GM18951 (cell line): ENCODE measurements around the gene PAQR5.
"Not testable (repeated sequence)": the region's sequence is repeated elsewhere in the genome, so short reads cannot be mapped to it uniquely, and the experiment has no call there.

ENCODE experiments used
- POLR2A ChIP-seq: IDR thresholded peaks from 4 replicates; pipeline ENCODE4 v1.6.1; 2011; ENCODE audit warnings: mild to moderate bottlenecking; ENCODE audit not compliant: insufficient read length, insufficient read depth; ENCODE audit errors: extremely low read depth
- in situ Hi-C: fragments of 300-500 bp; cut with MboI; formaldehyde crosslinking; loops from one replicate; pipeline ENCODE4 v1.12.0; 2022; ENCODE audit warnings: low sequenced_read_pairs, mixed read lengths, inconsistent platforms; ENCODE audit not compliant: unreplicated experiment

PAQR5 gene

GRCh38 chr15:69299943-69300588 lies 1.4 kb downstream of the PAQR5 start:
- in situ Hi-C loops: no loop called here
- no peak for TF ChIP-seq POLR2A

DNA sequence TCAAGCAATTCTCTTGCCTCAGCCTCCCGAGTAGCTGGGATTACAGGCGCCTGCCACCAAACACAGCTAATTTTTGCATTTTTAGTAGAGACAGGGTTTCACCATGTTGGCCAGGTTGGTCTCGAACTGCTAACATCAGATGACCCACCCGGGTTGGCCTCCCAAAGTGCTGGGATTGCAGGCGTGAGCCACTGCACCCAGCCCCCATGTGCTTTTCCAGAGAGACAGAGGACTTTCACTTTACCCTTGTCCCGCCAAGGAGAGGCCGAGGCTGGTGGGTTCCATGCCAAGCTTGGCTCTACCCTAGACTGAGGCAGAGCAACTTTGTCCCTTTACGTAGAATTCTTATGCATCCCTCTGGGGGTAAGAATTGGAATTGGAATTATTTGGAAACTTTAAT lies 2.4 kb downstream of the PAQR5 start:
- in situ Hi-C loops: not testable (repeated sequence)

GRCh38 chr15:69302087-69302486 lies 3.4 kb downstream of the PAQR5 start:
- in situ Hi-C loops: not testable (repeated sequence)

DNA sequence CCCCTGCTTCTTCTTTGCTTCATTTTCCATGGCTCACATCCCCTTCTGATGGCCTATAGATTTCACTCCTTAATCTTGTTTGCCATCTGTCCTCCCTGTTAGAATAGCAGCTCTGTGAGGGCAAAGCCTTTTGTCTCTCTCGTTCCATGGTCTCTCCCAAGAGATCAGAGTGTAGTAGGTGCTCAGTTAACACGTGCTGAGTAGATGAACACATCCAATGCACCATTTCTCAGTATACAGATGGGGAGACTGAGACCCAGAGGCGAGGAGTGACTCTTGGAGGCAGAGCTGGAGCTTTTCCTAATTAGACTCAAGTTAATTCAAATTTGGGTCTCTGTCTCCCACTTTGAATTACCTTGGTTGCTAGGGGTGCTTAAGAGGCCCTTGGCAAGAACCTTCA lies 4.2 kb downstream of the PAQR5 start:
- no peak for TF ChIP-seq POLR2A
- in situ Hi-C loops: no loop called here

DNA sequence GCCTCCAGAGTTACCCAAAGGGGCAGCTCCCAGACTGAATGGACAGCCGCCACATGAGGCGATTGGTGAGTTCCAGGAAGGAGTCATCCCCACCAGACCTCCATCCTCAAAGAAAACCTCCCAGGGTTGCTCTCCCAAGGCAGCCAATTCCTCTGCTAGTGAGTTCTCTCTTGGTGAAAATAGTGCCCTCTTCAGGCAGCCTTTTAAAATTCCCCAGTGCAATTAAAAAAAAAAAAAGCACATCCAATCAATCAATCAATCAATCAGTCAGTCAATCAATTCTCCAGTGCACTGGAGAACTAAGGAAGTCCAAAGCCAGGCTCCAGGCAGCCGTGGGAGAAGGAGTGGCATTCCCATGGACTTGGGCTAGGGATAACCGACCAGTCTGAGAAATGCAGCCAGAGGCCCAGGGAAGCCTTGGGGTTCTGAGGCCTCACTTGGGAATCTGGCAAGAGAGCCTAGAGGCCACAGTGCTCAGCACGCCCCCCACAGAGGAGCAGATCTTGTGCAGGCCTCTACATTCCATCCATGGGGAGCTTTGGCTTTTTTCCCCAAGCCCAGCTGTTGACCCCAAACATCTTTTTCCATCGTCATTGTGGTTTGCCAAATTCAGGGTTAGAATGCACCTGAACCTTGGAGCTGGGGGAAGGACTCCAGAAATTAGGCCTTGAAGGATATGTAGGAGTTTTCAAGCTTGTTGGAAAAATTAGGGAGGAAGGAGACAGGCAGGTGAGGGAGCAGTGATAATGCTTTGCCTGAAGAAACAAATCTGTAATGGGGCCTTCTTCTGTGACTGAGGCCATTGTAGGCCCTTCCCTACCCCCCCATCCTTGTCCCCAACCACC lies 4.8 kb downstream of the PAQR5 start:
- in situ Hi-C loops: no loop called here
- TF ChIP-seq POLR2A: no peak

- in situ Hi-C loops: no loop called here
- no peak for TF ChIP-seq POLR2A
Observed at GRCh38 chr15:69304182-69304545, 5.5 kb downstream of the PAQR5 start.

DNA sequence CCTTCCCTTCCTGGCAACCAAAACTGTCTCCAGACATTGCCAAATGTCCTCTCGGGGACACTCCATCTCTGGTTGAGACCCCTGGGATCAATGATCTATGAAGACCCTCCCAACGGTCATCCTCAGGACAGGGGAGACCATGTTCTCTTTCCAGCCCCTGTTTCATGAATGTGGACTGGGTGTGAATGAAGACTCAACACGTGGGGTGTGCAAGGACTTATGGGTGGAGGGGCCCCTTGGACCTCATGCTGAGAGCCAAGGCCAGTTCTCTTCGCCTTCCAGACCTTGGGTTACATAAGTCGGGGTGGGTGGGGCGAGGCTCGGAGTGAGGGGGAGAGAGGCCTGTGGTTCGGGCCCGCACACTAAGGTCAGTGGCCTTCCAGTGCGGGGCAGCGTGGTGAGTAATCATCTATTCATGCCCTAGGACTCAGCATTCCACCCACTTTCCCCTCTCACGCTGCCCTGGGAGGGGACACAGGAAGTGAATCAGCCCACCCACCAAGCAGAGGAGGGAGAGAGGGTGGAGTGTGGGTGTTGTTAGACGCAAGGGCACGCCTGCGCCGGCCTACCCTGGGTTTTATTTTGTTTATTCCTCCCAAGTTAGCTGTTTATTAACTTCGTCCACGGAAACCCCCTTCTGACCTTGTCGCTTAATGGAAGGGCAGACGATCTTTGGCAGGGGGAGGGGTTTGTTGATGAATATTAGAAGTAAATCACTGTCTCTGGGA lies 6.7 kb downstream of the PAQR5 start:
- in situ Hi-C loops: no loop called here
- no peak for TF ChIP-seq POLR2A

GRCh38 chr15:69305933-69306568 lies 7.3 kb downstream of the PAQR5 start:
- in situ Hi-C loops: no loop called here
- no peak for TF ChIP-seq POLR2A

DNA sequence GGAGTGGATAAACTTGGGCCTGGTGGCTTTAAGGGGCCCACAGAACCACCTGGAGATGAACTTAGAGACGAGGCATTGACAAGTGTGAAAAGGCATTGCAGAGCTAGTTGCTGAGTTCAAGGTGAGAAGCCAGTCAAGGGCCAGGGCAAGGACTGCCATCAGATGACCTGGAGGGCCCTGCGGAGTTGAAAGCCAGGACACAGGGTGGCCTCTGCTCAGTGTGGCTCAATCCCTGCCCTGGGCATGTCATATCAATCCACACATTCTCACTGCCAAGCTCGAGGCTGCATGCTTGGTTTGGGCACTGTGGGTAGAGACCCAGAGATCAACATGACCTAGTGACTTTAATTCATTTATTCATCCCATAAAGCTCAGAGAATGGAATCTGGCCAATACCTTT lies 9.2 kb downstream of the PAQR5 start:
- in situ Hi-C loops: no loop called here
- TF ChIP-seq POLR2A: no peak

DNA sequence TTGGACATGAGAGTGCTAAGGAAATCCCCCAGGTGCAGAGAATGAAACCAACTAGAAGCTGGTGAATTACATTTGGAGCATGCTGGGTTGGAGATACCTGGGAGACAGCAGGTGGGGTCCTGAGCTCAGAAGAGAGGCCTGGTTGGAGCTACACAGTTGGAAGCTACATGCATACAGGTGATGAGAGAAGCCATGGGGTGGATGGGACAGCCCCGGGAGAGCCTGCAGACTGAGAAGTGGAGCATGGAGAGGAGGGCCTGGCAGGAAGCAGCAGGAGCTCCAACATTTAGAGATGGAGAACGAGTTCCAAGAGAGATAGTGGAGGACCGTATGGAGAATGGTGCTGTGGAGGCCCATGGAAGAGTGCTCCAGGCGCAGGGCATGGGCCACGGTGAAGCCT lies 10.2 kb downstream of the PAQR5 start:
- no peak for TF ChIP-seq POLR2A
- in situ Hi-C loops: no loop called here

DNA sequence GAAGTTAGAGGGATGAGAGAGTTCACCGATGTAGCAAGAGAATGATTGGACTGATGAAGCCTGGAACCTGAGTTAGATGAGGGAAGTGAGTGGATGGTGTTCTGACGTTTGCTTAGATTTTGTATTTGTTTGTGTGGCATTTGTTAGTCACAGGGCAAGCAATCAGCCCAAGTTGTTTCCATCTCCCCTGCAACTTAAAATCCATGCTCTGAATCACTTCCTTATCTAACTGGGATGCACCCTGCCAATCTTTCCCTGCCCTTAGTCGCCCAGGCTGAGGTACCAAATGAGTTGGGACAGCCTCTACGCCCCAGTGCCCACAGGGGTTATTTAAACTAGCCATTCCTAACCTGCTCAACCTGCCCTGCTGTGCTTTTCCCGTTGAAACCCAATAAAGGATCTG lies 12.6 kb downstream of the PAQR5 start:
- in situ Hi-C loops: no loop called here
- no peak for TF ChIP-seq POLR2A

DNA sequence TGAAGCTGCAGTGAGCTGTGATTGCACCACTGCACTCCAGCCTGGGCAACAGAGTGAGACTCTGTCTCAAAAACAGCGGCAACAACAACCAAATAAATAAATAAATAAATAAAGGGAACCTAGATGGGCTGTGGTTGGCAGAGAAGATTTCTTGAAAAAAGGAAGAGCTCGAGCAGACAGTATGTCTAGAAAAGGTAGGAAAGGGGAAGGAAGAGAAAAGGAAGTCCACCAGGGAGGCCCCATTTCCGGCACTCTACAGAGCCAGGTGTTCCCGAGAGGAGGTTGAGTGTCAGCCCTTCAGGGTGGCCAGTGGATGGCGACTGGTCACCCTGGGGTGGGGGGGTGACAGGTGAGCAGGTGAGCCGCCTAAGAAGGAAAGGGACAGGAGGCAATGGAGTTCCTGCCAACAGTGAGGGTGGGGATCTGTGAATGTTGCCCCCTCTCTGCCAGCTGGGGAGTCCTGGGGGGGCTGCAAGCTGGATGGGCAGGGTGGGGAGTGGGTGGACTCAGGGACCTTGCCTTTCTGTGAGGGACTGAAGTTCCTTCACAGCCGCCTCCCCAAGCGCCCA lies 14.8 kb downstream of the PAQR5 start:
- no peak for TF ChIP-seq POLR2A
- in situ Hi-C loops: no loop called here

DNA sequence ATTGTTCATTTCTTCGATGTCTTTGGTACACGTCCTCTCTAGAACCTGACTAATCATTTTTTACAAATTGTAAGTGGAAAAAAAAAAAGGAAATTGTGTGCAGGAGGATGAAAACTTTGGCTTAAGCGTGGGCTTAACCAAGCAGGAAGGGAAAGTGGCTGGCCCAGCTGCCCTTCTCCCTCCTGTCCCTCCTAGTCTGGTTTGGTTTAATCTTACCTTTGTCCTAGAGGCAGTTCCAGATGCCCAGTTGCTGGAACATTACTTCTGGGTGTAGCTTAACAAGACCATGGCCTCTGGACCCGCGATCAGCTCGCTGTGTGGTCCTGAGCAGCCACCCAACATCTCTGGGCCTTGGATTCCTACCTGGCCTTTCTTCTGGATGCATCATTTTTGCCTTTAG lies 15.4 kb downstream of the PAQR5 start:
- TF ChIP-seq POLR2A: no peak
- in situ Hi-C loops: no loop called here
